Measurements from ENCODE around the gene IL1R2.

IL1R2 gene

DNA sequence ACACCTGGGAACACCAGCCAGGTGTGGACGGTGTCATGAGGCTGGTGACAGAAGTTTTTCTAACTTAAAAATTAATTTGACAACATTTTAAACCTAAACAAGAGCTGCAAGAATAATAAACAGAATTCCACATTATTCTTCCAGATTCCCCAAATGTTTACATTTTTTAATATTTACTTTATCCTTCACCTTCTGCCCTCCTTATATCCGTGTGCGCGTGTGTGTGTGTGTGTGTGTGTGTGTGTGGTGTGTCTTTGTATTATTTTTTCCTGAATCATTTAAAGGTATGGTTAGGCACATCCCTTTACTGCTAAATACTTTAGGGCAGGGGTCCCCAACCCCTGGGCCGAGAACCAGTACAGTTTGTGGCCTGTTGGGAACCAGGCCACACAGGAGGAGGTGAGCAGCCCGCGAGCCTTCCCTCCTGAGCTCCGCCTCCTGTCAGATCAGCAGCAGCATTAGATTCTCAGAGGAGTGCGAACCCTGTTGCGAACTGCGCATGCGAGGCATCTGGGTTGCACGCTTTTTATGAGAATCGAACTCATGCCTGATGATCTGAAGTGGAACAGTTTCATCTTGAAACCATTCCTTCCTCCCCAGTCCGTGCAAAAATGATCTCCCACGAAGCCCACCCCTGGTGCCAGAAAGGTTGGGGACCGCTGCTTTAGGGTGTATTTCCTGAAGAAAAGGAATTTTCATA is 16.4 kb upstream of the IL1R2 start:
- no peak for DNase-seq

DNA sequence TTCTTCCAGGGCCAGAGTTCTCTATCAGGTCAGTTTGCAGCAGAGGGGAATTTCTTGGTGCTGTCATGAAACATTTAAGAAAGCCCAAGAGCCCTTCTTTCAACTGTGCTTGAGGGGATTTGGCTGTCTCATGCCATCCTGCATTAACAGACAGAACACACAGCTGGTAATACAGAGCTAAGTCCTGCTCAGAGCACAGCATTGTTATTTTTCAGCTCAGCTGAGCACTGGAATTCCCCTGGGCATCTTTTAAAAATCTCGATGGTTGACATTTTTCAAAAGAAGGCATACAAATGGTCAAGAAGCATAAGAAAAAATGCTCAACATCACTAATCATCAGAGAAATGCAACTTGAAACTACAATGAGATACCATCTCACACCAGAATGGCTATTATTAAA is 14.9 kb upstream of the IL1R2 start:
- no peak for DNase-seq

DNA sequence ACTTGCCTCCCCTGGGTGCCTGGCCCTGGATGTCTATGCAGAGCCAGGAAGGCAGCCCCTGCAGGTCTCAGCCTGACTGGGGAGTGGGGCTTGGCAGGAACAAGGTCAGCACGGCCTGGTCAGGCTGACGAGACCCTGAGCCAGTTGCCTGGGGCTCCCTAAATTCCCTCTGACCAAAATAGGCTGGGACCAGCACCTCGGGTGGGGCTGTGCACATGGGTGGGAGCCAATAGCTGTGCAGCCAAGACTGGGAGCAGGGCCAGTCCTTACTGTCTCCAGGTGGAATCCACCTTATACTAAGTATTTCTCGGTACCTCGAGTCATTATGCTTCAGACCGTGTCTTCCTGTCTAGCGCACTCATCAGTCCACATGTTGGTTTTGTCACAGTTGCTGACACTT is 11.4 kb upstream of the IL1R2 start:
- DNase-seq: no peak

DNA sequence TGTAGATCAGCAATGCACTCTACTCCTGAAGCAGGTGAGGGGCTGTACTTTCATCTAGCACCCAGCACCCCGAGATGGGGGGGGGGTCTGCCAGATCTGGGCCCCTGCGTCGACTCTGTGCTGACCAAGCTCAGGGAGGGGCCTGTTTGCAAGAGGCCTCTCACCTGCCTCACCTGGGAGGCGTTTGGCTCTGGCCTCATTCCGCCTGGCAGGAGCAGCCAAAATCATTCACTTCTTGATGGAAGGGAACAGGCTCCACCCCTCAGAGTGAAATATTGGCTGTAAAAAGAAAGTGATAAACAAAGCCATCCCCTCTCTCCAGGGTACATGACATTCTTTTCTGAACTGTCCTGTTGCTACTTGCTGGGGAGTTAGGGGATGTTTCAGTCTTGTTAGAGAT is 10.7 kb upstream of the IL1R2 start:
- no peak for DNase-seq

DNA sequence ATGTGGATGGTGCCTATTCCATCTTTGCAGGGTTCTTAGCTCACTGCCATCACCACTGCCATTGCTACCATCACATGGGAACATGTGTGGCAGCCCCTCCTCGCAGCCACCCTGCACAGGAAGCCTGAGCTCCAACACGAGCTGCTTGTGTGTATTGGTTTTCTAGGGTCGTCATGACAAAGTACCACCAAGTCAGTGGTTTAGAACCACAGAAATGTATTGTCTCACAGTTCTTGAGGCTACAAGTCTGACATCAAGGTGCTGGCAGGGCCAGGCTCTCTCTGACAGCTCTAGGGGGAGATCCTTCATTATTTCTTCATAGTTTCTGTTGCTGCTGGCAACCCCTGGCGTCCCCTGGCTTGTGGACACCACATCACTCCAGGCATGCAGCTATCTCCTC is 10.3 kb upstream of the IL1R2 start:
- no peak for DNase-seq

GRCh38 chr2:101982495-101983029 is 9.2 kb upstream of the IL1R2 start:
- DNase-seq: no peak

- peak in 1 of 2 experiments; percentile 30 for DNase-seq
Observed at GRCh38 chr2:101983486-101983885, 8.3 kb upstream of the IL1R2 start.

DNA sequence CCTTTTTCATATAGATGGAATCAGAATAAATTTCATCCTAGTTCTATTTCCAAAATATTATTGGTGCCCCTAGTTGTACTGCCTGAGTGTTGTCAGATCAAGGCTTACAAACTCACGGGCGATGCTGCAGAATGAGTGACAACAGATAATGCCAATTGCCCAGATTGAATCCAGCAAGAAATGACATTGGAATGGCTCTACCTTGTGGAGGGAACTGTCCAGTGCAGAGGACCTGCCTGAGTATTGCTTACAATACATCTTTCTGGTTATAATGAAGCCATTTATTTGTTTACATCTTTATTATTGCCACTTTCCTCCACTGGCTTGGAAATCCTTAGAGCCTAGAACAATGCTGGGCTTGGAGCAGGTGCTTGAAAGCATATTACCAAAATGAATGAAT is 7.8 kb upstream of the IL1R2 start:
- DNase-seq: no peak

- no peak for DNase-seq
Observed at GRCh38 chr2:101984656-101985055, 7.1 kb upstream of the IL1R2 start.

DNA sequence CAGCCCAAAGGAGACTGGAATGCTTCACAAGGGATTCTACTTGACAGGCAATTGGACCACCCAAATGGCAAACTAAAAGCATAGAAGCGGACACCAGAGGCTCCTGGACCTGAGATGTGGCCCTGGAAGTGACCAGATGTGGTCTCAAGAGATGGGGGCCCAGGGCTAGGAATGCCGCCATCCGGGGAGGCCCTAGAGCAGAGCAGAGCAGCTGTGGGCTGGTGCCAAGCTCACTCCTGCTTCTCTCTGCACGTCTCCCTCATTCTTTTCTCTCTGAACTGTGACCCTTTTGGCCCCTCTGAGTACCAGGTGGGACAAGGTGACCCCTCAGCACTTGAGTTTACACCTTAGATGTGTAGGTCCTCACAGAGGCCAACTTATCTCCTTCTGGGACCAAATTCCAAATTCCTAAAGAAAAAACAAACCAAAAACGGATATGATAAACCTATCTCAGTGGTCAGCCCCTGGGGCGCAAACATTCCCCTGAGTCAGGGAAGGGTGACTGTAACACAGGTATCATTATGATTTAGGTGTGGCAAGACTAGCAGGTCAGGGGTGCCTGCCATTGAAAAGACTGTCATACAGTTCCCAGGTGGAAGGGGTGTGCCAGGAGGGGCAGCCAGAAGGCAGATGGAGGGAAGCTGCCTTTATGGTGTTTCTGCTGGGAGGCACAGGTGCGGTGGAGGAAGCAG is 6.5 kb upstream of the IL1R2 start:
- DNase-seq: no peak

GRCh38 chr2:101985793-101986164 is 6.0 kb upstream of the IL1R2 start:
- DNase-seq: no peak

GRCh38 chr2:101986376-101986775 is 5.4 kb upstream of the IL1R2 start:
- no peak for DNase-seq

DNA sequence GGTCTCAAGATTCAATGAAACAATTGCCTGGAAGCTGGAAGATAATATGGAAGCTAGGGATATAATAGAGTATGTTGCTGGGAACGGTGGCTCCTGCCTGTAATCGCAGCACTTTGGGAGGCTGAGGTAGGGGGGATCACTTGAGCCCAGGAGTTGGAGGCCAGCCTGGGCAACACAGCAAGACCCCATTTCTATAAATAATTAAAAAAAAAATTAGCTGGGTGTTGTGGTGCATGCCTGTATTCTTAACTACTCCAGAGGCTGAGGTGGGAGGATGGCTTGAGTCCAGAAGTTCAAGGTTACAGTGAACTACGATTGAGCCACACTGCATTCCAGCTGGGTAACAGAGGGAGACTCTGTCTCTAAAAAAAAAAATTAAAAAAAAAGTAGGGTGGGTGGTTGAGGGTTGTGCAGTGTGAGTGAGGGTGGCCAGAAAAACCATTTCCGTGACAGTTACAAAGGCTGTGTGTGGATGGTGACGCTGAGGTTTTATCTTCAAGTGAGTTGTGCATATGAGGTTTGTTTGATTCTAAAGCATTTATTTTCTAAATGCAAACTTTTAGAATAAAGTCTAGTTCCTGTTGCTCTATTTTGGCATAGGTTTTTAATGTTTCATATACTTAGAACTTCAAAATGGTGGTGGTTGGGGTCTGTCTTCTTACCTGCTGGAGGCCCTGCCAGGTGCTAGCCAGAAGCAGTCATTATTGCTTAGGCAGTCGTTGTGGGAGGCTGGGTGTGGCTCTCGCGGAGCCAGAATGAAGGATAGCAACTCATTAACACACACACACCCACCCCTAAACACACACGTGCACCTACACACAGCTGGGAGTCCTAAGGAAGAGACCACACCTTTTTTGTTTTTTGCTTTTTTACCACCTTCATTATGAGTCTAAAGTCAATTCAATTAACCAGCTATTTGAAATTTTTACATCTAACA is 4.7 kb upstream of the IL1R2 start:
- no peak for DNase-seq

GRCh38 chr2:101987832-101988231 is 3.9 kb upstream of the IL1R2 start:
- no peak for DNase-seq

DNA sequence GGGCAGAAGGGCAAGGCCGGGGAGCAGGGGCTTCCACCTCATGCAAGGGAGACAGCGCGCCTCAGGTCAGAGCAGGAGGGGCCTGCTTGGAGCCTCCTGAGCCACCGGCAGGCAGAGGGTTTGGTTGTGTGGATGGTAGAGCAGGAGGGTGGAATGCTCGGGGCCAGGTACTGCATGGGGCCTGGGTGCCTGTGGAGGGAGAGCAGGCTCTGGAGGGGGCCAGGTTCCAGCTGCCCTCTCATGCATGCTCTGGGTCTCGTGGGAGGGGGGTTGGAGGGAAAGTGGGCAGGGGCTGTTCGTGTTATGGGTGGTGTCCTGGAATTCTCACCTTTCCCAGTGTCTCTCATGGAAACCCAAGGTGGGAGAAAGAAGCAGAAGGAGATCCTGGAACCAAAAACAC is 3.2 kb upstream of the IL1R2 start:
- DNase-seq: no peak

DNA sequence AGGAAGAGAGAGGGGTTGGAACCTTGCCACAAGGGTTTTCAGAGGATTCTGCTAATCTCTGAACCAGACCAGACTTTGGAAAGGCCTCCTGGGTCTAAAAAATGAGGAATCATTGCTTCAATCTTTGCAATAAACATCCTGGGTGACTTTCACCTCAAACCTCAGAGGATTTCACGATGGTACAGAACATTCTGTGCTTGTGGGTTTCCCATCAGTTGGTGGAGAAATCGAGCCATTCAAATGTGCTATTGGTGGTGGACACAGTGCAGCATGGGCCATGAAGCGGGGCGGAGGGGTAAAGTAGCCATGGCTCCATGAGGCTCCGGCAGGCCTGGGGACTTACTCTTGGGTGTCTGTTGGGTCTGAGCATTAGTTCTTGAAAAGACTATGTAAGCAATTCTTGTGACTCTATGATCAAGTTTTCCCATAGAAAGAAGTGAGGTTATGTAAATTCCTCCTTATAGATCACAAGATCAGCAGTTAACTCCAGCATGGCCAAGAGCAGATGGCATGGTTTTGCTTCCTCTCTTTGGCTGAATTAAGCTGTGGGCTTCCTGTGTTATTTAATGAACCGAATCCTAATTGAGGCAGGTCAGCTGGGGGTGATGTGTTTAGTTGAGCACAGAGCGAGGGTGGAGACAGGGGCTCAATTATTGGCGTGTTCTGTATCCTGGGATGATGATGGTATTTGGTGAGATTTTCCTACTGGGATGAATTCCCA is 1.9 kb upstream of the IL1R2 start:
- DNase-seq: no peak

DNA sequence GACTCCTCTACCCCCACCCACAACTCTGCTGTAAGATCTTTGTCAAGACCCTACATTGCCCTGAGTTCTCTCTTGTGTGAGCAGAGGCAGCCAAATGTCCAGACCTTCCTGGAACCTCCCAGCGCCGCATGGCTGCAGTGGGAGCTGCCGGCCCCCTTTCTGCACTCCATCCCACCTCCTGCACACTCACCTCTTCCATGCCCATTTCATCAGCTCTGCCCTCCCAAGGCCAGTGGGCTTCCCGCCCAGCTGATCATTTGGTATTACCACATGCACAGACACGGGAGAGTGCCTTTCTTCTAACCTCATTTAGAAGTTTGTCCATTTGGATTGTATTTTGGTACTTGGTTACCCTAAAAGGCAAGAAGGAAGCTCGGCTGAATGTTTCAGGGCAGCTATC is 2.0 kb downstream of the IL1R2 start:
- no peak for DNase-seq

- no peak for DNase-seq
Observed at GRCh38 chr2:101995019-101995418, 3.3 kb downstream of the IL1R2 start.

- no peak for DNase-seq
Observed at GRCh38 chr2:101995804-101996203, 4.0 kb downstream of the IL1R2 start.

DNA sequence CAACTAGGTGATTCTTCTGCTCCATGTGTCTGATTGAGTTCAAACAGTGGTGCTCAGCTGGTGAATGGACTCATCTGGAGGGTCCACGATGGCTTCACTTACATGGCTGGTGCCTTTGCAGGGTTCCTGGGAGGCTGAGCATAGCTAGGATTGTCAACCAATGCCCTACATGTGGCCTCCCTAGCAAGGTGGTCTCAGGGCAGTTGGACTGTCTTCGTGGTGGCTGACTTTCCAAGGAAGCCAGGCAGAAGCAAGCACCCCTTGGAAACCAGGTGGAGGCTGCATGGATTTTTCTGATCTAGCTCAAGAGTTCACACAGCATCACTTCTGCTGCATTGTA is 6.8 kb downstream of the IL1R2 start:
- DNase-seq: no peak

- DNase-seq: no peak
Observed at GRCh38 chr2:101998896-101999789, 7.4 kb downstream of the IL1R2 start.

- DNase-seq: no peak
Observed at GRCh38 chr2:102000012-102000411, 8.3 kb downstream of the IL1R2 start.
